HG03097 (cell line): ENCODE measurements around the gene COA3.

ENCODE experiments used
- ATAC-seq: cut with Tn5 transposase; IDR thresholded peaks from one replicate; pipeline ENCODE4 v1.9.1; 2021; ENCODE audit not compliant: unreplicated experiment, low FRiP score

Gene COA3

DNA sequence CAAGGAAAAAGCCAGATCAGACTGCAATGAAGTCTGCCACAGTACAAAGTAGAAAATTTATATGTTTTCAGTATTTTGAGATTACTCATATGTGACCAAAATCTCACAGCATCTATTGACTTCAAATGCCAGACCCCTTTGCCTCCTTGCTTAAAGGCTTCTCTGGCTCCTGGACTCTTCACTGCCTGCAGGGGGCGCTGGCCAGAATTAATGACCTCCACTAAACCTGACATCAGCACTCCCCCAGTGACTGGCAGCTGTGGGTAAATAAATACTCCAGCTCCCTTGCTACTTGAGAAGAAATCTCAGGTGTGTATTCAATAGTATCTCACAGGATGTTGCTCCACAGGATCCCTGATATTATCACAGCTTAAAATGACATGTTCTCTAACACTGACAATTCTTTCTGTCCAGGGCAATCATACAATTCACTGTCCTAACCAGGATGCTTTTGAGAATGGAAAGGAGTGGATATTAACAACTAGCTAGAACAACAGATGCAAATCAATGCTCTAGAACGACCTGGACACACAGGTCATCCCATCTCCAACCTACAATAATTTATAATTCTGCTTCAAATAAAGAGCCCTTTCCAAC is 21.5 kb upstream of the COA3 start:
- ATAC-seq, result no peak

DNA sequence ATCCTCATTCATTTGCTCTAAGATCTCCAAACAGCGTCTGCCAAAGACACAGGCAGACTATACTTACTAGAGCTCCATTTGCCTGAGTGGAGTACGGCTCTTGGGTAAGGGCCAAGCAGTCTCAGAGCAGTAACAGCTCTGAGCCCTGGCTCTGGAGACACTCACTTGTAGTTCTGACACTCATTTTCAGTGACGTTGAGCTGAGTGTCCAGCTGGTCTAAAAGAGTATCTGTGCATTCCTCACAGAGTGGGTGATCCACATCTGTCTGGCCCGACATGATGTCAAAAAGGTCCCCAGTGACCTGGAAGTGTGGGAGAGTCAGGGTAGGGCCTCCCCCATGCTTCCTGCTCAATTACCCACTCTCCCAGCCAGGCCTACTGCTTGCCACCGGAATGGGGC is 19.9 kb upstream of the COA3 start:
- no peak for ATAC-seq

DNA sequence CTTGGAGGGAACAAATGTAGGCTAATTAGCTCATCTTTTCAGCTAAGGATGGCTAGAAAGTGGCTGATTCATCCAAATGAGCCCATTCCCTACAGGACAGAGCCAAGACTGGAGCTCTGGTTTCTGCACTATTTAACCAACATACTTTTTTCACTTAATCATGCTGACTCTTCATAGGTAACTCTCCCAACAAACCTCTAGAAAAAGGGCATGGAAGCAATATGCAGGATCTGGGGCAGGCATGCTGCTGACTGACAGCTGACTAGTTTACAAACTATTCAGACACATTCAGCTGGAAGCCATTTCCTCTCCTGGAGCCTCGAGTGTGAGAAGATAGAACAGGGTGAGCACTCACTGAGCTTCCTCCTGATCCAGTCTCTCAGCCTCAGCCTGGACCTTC is 19.4 kb upstream of the COA3 start:
- no peak for ATAC-seq

DNA sequence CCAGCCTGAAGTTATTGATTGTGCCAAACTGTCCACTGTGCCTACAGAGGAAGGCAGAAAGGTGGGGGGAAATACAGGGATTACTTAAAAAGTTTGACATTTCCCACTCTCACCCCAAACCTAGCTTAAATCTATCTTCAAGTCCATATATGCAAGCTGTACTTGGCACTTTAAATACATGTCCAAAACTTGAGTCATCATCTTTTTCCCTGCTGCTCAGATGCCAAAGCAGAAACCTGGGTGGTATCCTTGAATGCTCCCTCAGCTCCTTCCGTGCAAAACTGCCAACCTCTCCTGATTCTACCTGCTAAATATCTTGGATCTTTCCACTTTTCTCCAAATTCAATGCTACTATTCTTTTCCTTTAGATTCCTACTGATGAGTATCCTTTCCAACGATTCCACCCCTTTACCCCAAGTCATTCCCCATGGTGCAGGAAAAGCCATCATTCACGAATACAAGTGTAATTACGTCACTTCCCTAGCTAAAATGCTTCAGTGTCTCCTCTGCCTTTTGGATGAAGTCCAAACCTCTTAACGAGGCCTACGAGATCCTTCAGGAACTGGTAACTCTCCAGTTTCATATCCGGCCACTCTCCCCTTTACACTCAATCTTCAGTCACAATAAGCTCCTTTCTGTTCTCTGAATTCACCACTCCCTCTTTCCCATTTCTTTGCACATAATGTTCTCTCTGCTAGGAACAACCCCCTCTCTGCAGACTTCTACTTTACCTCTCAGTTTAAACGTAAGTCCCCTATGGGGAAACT is 16.3 kb upstream of the COA3 start:
- ATAC-seq, result no peak

DNA sequence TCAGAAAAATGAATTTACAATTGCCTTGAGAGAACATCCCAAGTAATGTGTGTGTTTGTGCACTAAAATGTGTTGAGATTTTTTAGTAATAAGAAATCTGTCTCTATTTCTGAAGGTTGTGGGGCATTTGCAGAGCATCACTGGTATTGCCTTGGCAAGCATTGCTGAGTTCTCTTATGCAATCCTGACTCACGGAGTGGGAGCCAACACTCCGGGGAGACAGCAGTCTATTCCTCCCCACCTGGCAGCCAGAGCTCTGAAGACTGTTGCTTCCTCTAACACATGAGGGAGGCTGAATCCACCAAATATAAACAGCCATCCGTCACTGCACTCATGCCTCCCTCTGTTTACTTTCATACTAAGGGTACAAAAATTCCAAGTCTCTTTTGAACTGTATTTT is 10.7 kb upstream of the COA3 start:
- no peak for ATAC-seq

DNA sequence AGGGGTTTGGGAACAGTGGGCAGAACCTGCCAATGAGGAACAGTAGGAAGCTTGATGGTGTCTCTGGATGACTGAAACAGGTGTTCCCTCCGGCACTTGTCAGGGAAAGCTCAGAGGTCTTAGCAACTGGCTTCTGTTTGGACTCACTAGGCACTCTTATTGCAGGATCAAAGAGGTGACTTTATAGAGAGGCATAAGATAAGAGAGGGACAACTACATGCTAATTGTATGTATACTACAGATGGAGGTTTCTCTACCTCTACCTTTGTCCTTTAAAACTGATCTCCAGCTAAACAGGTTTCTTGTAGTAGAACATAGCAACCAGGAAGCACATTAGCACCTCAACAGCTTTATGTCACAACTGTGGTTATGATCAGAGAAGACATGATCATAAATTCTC is 7.7 kb upstream of the COA3 start:
- ATAC-seq, result no peak

DNA sequence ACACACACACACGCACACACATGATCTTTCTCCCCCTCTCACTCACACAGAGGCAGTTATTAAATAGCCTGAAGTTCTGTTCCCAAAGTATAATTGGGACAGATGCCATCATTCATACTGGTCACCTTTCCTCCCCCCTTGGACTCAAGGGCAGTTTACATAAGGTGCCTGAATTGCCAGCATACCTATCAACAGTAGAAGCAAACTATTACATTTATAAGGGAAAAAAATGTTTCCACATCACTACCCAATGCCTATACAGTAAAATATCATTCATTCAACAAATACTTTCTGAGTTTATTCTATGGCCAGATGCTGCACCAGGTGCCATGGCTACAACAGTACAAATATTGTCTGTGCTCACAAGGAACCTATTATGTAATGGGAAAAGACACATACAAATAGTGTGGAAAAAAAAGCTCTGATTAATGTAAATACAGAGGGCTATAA is 6.4 kb upstream of the COA3 start:
- no peak for ATAC-seq

DNA sequence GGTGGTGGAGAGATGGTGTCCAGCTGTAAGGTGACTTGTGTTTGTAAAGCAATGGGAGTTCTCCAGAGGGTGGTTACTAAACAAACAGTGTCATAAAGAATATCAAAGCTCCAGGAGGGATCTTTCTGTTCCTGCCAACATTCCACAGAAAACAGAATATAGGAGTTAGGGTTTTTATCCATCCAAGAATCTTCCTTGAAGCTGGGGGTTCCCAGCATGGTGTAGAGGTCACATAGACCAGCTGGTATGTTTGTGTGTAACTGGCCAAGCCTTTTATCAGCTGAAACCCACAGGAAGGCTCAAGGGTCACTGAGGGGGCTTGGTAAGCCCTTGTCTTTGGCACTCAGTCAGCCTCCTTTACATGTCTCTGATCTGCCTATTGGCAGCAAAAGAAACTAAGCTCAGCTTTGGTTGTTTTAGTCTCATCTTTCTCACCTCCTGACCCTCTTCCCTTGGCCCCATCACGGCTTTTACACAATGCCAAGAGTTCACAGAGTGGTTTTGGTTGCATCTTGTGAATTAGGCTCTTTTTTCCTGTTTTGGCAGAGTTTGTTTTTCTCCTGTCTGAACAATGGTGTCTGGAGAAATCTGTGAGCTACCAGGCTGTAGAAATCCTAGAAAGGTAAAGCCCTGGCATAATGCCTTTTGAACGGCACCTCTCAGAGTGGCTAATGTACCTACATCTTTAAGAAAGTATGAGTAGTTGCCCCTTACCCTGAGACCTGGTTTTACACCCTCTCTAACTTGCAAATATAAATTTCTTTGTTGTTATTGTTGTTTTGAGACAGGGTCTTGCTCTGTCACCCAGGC is 4.8 kb upstream of the COA3 start:
- no peak for ATAC-seq

DNA sequence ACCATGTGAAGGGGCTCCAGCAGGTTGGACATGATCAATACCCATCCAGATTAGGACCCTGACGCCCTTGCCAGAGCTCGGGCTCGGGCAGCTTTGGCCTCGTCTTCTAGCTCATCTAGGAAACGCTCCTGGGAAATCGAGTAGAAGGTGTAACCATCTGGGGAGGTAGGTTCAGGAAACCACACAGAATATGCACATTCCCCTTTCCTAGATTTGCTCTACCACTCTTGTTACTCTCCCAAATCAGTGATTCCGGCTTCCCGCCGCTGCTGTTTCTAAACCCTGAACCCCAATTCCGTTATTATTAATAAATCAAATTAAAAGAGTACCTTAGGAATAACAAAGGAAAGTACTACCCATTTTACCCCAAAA is 507 bp downstream of the COA3 start:
- no peak for ATAC-seq

DNA sequence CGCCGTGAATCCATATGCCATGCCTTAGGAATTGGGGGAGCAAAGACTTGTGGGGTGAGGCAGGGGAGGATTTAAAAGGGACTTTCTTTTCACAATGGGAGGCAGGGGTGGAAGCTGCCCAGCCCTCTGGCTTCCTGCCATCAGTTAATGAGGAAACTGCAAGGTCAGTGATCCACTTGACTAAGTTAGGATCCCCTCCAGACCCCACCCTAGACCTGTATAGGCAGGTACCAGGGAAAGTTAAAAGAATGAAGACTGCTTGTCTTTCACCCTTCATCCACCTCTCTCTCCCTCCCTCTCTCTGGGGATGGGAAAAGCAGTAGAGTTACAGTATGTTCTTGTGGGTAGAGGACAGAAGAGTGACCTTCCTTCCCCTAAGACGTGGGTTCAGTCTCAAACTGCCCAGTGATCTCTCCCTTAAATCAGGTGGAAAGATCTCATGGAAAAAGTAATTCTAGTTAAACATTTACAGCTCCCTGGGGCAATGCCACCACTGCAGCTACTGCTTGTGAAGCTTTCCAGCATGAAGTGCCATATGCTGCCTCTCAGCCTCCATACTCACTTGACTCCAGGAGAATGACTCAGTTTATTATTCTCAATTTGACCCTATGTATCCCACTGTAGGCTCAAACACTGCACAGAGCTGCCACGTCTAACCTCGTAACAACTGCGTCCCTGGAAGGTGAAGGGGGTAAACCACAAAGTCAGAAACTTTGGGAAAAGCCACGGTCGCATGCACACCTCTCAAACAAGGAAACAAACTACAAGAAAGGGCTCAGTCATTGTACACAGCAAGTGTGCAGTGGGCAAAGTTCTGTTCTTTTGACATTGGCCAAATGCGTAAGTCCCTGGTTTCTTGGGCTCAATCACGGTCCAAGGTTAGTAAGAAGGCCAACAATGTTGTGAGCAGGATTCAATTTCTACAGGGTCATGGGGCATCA is 1.2 kb downstream of the COA3 start:
- ATAC-seq, result no peak

DNA sequence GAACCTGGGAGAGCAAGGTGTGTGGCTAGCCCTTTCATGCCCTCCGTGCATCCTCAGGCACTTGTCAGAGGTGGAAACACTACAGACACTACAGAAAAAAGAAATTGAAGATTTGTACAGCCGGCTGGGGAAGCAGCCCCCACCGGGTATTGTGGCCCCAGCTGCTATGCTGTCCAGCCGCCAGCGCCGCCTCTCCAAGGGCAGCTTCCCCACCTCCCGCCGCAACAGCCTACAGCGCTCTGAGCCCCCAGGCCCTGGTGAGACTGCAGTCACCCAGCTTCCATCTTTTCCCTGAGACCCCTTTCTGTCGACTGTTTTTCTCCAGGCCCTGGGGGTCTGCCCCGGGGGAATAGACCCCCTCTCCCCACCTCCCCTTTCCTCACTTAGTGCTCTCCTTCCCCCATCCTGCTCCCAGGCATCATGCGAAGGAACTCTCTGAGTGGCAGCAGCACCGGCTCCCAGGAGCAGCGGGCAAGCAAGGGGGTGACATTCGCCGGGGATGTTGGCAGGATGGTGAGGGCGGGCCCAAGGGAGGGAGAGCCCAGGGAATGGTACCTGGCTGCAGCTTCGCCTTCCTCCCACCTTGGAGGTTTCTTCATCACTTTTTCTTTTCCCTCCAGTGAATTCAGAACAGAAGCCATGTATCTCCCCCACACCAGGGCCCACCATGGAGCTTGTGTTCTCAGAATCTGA is 2.3 kb downstream of the COA3 start:
- ATAC-seq, result no peak

DNA sequence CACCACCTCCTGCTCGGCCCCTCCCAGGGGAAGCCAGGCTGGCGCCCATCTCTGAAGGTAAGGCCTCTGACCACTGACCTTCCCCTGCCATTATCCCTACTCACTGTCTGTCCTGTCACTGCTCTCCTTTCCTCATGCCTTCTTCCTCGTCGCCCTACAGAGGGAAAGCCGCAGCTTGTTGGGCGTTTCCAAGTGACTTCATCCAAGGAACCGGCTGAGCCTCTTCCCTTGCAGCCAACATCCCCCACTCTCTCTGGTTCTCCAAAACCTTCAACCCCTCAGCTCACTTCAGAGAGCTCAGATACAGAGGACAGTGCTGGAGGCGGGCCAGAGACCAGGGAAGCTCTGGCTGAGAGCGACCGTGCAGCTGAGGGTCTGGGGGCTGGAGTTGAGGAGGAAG is 3.0 kb downstream of the COA3 start:
- ATAC-seq, result no peak

DNA sequence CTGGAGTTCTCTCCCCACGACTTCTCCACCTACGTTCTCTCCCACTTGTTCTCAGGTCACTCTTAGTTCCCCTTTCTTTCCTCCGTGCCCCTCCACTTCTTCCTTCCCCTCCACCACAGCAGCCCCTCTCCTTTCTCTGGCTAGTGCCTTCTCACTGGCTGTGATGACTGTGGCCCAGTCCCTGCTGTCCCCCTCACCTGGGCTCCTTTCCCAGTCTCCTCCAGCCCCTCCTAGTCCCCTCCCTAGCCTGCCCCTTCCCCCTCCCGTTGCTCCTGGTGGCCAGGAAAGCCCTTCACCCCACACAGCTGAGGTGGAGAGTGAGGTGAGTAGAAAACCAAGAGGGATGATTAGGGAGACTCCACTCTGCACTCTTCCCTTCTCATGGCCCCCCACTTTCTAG is 3.4 kb downstream of the COA3 start:
- ATAC-seq, result no peak

DNA sequence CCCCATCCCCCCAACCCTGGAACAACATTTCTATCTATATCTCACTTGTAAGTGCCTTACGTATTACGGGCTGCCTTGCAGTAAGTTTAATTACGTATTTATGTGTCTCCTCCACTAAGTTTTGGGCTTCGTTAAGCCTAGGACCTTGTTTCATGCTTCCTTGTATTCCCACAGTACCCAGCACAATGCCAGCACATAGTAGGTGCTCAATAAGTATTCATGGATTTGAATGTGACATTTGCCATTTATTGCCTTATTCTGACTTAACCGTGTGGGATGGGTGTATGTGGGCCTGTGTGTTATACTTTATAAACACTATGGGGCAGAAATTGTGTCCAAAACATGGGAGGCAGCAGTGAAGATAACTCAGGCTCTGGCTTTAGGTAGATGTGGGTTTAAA is 6.0 kb downstream of the COA3 start:
- no peak for ATAC-seq

DNA sequence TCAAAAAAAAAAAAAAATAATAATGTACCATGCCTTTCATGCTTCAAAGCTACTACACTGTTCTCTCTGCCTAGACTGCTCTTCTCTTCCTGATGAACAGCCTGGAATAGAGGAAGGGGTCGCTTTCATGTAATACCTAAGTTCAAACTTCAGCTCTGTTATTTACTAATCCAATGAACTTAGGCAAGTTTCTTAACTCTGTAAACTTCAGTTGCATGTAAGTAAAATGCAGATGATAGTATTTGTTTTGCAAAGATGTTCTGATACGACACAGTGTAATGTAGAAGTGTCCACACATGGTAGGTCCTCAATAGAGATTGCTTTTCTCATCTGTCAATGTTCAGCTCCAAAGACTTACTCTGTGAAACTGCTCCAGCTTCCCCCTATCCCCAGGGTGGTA is 6.6 kb downstream of the COA3 start:
- ATAC-seq, result no peak

DNA sequence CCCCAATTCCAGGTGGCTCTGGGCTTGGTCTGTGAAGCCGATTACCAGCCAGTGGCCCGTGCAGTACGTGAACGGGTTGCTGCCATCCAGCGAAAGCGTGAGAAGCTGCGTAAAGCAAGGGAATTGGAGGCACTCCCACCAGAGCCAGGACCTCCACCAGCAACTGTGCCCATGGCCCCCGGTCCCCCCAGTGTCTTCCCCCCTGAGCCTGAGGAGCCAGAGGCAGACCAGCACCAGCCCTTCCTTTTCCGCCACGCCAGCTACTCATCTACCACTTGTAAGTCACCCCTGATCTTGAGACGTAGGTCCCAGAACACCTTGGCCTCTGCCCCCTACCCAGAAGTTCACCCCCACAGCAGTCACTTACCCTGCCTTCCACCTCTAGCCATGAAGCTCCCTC is 11.2 kb downstream of the COA3 start:
- no peak for ATAC-seq

DNA sequence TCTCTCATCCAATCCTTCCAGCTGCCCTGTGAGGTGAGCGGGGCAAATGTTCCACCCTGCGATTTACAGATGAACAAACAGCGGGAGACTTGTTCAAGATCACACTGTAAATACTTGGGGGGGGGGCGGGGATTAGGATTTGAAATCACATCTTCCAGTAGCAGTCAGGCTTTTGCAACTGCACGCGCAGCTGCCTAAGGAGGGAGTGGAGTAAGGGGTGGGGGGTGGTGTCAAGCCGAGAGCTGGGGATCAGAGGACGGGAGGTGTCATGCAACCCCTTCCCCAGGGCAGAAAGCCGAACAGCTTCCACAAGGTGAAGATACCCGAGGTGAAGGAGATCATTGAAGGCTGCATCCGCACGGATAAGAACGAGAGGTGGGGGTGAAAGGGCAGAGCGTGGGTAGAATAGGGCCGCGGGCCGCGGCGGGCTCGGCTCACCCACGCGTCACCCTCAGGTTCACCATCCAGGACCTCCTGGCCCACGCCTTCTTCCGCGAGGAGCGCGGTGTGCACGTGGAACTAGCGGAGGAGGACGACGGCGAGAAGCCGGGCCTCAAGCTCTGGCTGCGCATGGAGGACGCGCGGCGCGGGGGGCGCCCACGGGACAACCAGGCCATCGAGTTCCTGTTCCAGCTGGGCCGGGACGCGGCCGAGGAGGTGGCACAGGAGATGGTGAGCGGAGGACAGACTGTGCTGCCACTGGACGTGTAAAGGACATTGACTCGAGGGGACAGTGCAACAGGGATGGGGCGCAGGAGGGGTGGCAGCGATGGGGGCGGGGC is 13.5 kb downstream of the COA3 start:
- ATAC-seq, result no peak

DNA sequence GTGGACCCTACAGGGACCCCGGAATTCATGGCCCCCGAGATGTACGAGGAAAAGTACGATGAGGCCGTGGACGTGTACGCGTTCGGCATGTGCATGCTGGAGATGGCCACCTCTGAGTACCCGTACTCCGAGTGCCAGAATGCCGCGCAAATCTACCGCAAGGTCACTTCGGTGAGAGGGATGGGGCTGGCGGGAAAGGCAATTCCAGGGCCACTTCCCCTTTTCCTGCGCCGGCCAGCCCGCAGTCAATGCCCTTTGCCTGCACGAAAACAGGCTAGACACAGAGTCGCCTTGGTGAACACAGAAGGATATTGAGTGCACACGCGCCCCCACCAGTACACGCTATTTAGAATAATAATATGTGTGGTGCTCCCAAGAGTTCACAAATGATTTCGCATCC is 14.1 kb downstream of the COA3 start:
- no peak for ATAC-seq

DNA sequence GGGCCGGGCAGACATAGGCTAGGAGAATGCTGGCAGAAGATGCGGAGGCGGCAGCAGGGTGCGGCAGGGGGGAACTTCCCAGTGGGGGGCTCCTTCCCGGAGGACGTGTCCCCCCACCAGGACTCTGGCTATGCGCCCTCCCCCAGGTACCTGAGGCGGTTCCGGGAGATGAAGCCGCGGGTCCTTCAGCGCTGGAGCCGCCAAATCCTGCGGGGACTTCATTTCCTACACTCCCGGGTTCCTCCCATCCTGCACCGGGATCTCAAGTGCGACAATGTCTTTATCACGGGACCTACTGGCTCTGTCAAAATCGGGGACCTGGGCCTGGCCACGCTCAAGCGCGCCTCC is 14.7 kb downstream of the COA3 start:
- ATAC-seq, result no peak
